K562 (cell line): ENCODE measurements around the gene UBE2J2. TPM values are rescaled to one million over a fixed set of nuclear protein-coding genes. Genes with fewer than 3 reads are reported as not detected.
A peak's percentile ranks its signal among the peaks of the same experiment; 100 is the strongest.

Experiments
- ATAC-seq: fragments of 200-7000 bp; cut with Tn5 transposase; 3 replicates; pipeline ENCODE4 v1.9.1; 2020; ENCODE audit warnings: moderate library complexity
- BruUV-seq: library from RNA; stranded (reverse); fragments of 400-500 nt; replicated peaks from 2 replicates; lab custom pipeline; 2021; lab: Mats Ljungman, UMichigan
- CTCF ChIA-PET: fragments of 300-600 bp; formaldehyde crosslinking; extraction: SDS; loops from one replicate; lab custom pipeline; 2021; ENCODE audit warnings: low intra/inter-chr PET ratio; lab: Yijun Ruan, JAX
- POLR2A ChIA-PET: fragments of 300-600, 350-650 bp; sonication (Branson Sonifier 250); formaldehyde crosslinking; extraction: SDS; loops from one replicate; lab custom pipeline; 2021; ENCODE audit warnings: antibody characterized with exemption, inconsistent platforms; lab: Yijun Ruan, JAX
- DNase-seq, 4 experiments: peaks; one replicate each; pipeline versions ENCODE4 v3.0.0 to v3.0.0-alpha.2; 2011 to 2018; ENCODE audit warnings: low spot score in 3 of 4, mixed read lengths in 3 of 4; ENCODE audit errors: extremely low read depth in 1 of 4
- FAIRE-seq: peaks from 2 replicates; lab custom pipeline; 2011; peaks lifted over from hg19 to GRCh38; lab: Jason Lieb, UNC
- H2AFZ ChIP-seq: 2 replicates; pipeline ENCODE4 v1.6.0; 2011; ENCODE audit warnings: low read depth, low read length, control low read depth, inconsistent platforms
- H3K27ac ChIP-seq: fragments of 200-600 bp; 3 replicates; pipeline ENCODE4 v1.8.0; 2011; ENCODE audit warnings: low read depth, mild to moderate bottlenecking, control low read depth, inconsistent platforms, low read length, moderate library complexity, mixed read lengths; ENCODE audit errors: extremely low read depth
- H3K27me3 ChIP-seq, 2 experiments: fragments of 300-600 bp in 1 of 2; 2 replicates in 1 of 2; 3 replicates in 1 of 2; pipeline versions ENCODE4 v1.6.0 to v1.8.0; 2011; ENCODE audit warnings: inconsistent platforms in 2 of 2, low read length in 2 of 2, mild to moderate bottlenecking in 1 of 2, mixed read lengths in 1 of 2, moderate library complexity in 1 of 2; ENCODE audit not compliant: control insufficient read depth in 2 of 2, insufficient read depth in 2 of 2
- H3K36me3 ChIP-seq: fragments of 300-600 bp; 3 replicates; pipeline ENCODE4 v1.8.0; 2011; ENCODE audit warnings: mild to moderate bottlenecking, low read length, inconsistent platforms; ENCODE audit not compliant: control insufficient read depth, insufficient read depth
- H3K4me1 ChIP-seq, 2 experiments: fragments of 200-600 bp in 1 of 2; replicated peaks in 1 of 2; 2 replicates in 1 of 2; 3 replicates in 1 of 2; pipeline versions ENCODE4 v1.5.1 to v1.8.0; 2011; ENCODE audit warnings: inconsistent platforms in 2 of 2, low read length in 2 of 2, mild to moderate bottlenecking in 1 of 2, mixed read lengths in 1 of 2, moderate library complexity in 1 of 2; ENCODE audit not compliant: control insufficient read depth in 2 of 2, insufficient read depth in 2 of 2
- H3K4me2 ChIP-seq: 2 replicates; pipeline ENCODE4 v1.6.1; 2011; ENCODE audit warnings: low read length, control low read depth, inconsistent platforms, mixed read lengths; ENCODE audit not compliant: insufficient read depth
- H3K4me3 ChIP-seq: fragments of 200-600 bp; sonication (generic), shearing (Covaris generic); 2 replicates; pipeline ENCODE4 v1.5.1; 2016; ENCODE audit warnings: control low read depth, inconsistent platforms
- H3K79me2 ChIP-seq: fragments of 200-600 bp; 3 replicates; pipeline ENCODE4 v1.8.0; 2011; ENCODE audit warnings: low read length, inconsistent platforms; ENCODE audit not compliant: control insufficient read depth, insufficient read depth
- H3K9ac ChIP-seq, 2 experiments: 2 replicates each; pipeline versions ENCODE4 v1.6.0 to v1.6.1; 2011; ENCODE audit warnings: low read depth in 2 of 2, low read length in 2 of 2, control low read depth in 1 of 2, inconsistent platforms in 1 of 2, mild to moderate bottlenecking in 1 of 2, mixed read lengths in 1 of 2; ENCODE audit not compliant: insufficient read depth in 1 of 2
- H3K9me1 ChIP-seq: one replicate; pipeline ENCODE4 v1.6.0; 2011; ENCODE audit warnings: inconsistent platforms, mild to moderate bottlenecking, low read length, moderate library complexity; ENCODE audit not compliant: control insufficient read depth, insufficient read depth
- H3K9me3 ChIP-seq: replicated peaks from 2 replicates; pipeline ENCODE4 v1.5.1; 2011; ENCODE audit warnings: low read depth, low read length, inconsistent platforms; ENCODE audit not compliant: control insufficient read depth, insufficient read depth
- H4K20me1 ChIP-seq: replicated peaks from 2 replicates; pipeline ENCODE4 v1.6.1; 2011; ENCODE audit warnings: low read length, inconsistent platforms, mixed read lengths; ENCODE audit not compliant: control insufficient read depth, insufficient read depth
- NFATC3 ChIP-seq: fragments of 450-650 bp; IDR thresholded peaks from 2 replicates; pipeline ENCODE4 v1.6.1; 2017; ENCODE audit warnings: mild to moderate bottlenecking
- NR2C2 ChIP-seq, 2 experiments: fragments of 200-800 bp in 1 of 2; sonication (Bioruptor generic) in 1 of 2; sonication (generic) in 1 of 2; formaldehyde crosslinking in 1 of 2; IDR thresholded peaks; 2 replicates each; pipeline versions ENCODE4 v1.6.1 to v1.8.0; 2016 to 2022; ENCODE audit warnings: mild to moderate bottlenecking in 1 of 2, missing compliant biosample characterization in 1 of 2, missing genetic modification characterization in 1 of 2, missing genetic modification reagents in 1 of 2
- XRCC4 ChIP-seq: IDR thresholded peaks from one replicate; pipeline ENCODE4 v1.6.1; 2011; ENCODE audit not compliant: insufficient read depth, insufficient read length; ENCODE audit errors: extremely low read depth
- ZNF24 ChIP-seq: fragments of 450-650 bp; IDR thresholded peaks from 2 replicates; pipeline ENCODE4 v1.6.1; 2016
- WGBS: fragments of 100-300 bp; shearing (Covaris generic); methylation state at CpG from one replicate; pipeline ENCODE4 v1.1.6; 2016; ENCODE audit warnings: low coverage, mixed read lengths; ENCODE audit not compliant: insufficient coverage; ENCODE audit errors: missing lambda C conversion rate; 5-methylcytosine and 5-hydroxymethylcytosine counted together
- in situ Hi-C: fragments of 300-500 bp; cut with MboI; formaldehyde crosslinking; loops from 4 replicates; pipeline ENCODE4 v1.15.0; 2018; ENCODE audit warnings: inconsistent platforms, mixed read lengths
- intact Hi-C: fragments of 100-400 bp; cut with micrococcal nuclease; formaldehyde crosslinking; loops from 2 replicates; pipeline ENCODE4 v1.14.2; 2022
- polyA plus RNA-seq, 8 experiments: library from polyadenylated mRNA; depleted of rRNA in 4 of 8; stranded (reverse) in 5 of 8; unstranded in 3 of 8; fragments of >200 nt; fragmentation: Nextera tagmentation in 2 of 8; fragmentation: Illumina TruSeq in 1 of 8; extraction: Ambion mirVana in 2 of 8; extraction: Trizol in 1 of 8; gene quantifications; 2 replicates each; pipeline versions ENCODE4 v1.2.1 to v1.2.3, GENCODE V29; 2011 to 2014; ENCODE audit warnings: inconsistent platforms in 1 of 8, missing spikeins in 1 of 8
- total RNA-seq, 7 experiments: library from RNA; depleted of rRNA in 6 of 7; stranded (reverse); fragments of >200 nt in 6 of 7; fragmentation: Illumina TruSeq in 2 of 7; extraction: Trizol in 2 of 7; gene quantifications; 2 replicates each; pipeline versions ENCODE4 v1.2.1 to v1.2.3, GENCODE V29; 2011 to 2021; ENCODE audit warnings: low replicate concordance in 1 of 7
- TF ChIP-seq, protein P1 (sequence below): IDR thresholded peaks from 2 replicates; pipeline ENCODE4 v1.6.1; 2011; ENCODE audit warnings: borderline replicate concordance, low read depth, mild to moderate bottlenecking, moderate library complexity, low read length; ENCODE audit not compliant: insufficient read depth, poor library complexity, severe bottlenecking
- TF ChIP-seq, protein P2 (sequence below): sonication (generic); formaldehyde crosslinking; IDR thresholded peaks from 2 replicates; pipeline ENCODE4 v1.5.0; 2020; ENCODE audit warnings: missing genetic modification reagents
- TF ChIP-seq, protein P3 (sequence below), 3 experiments: fragments of 200-800 bp in 1 of 3; fragments of 250-450 bp in 1 of 3; fragments of 450-650 bp in 1 of 3; sonication (Bioruptor Pico) in 1 of 3; sonication (Bioruptor generic) in 1 of 3; formaldehyde crosslinking in 1 of 3; IDR thresholded peaks; 2 replicates each; pipeline versions ENCODE4 v1.6.1 to v1.8.0; 2016 to 2022; ENCODE audit warnings: mild to moderate bottlenecking in 2 of 3, missing genetic modification characterization in 2 of 3, missing compliant biosample characterization in 1 of 3, moderate library complexity in 1 of 3
- TF ChIP-seq, protein P4 (sequence below): fragments of 150-350 bp; IDR thresholded peaks from 2 replicates; pipeline ENCODE4 v1.6.1; 2014; ENCODE audit warnings: low read depth, mild to moderate bottlenecking, low read length, borderline replicate concordance

The UBE2J2 gene
- total and polyA plus RNA-seq, 9 of the 15 experiments (the other 6 are each of a cell fraction or from before 2014, with no cell fraction given): 0.93 to 112 (median 75.5) TPM

GRCh38 chr1:1286313-1287261 is 12.9 kb upstream of the UBE2J2 start:
- H3K27me3 ChIP-seq: peaks cover 2 to 33% of the 10 kb centered on the region in 2 experiments; a peak in 3 of 5 replicates
- no peak overlapping the region for H3K4me2 ChIP-seq
- no peaks in the 10 kb centered on the region for H3K9me3 ChIP-seq
- peak; percentile 2; the same call in 1 of the 3 replicates for ATAC-seq
- TF ChIP-seq ZNF24: no peak
- TF ChIP-seq, protein P1, sequence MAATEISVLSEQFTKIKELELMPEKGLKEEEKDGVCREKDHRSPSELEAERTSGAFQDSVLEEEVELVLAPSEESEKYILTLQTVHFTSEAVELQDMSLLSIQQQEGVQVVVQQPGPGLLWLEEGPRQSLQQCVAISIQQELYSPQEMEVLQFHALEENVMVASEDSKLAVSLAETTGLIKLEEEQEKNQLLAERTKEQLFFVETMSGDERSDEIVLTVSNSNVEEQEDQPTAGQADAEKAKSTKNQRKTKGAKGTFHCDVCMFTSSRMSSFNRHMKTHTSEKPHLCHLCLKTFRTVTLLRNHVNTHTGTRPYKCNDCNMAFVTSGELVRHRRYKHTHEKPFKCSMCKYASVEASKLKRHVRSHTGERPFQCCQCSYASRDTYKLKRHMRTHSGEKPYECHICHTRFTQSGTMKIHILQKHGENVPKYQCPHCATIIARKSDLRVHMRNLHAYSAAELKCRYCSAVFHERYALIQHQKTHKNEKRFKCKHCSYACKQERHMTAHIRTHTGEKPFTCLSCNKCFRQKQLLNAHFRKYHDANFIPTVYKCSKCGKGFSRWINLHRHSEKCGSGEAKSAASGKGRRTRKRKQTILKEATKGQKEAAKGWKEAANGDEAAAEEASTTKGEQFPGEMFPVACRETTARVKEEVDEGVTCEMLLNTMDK: peak; percentile 62
- TF ChIP-seq, protein P2, sequence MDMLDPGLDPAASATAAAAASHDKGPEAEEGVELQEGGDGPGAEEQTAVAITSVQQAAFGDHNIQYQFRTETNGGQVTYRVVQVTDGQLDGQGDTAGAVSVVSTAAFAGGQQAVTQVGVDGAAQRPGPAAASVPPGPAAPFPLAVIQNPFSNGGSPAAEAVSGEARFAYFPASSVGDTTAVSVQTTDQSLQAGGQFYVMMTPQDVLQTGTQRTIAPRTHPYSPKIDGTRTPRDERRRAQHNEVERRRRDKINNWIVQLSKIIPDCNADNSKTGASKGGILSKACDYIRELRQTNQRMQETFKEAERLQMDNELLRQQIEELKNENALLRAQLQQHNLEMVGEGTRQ (CRISPR knock-in tag): no peak
- TF ChIP-seq NFATC3: no peak
- TF ChIP-seq, protein P3, sequence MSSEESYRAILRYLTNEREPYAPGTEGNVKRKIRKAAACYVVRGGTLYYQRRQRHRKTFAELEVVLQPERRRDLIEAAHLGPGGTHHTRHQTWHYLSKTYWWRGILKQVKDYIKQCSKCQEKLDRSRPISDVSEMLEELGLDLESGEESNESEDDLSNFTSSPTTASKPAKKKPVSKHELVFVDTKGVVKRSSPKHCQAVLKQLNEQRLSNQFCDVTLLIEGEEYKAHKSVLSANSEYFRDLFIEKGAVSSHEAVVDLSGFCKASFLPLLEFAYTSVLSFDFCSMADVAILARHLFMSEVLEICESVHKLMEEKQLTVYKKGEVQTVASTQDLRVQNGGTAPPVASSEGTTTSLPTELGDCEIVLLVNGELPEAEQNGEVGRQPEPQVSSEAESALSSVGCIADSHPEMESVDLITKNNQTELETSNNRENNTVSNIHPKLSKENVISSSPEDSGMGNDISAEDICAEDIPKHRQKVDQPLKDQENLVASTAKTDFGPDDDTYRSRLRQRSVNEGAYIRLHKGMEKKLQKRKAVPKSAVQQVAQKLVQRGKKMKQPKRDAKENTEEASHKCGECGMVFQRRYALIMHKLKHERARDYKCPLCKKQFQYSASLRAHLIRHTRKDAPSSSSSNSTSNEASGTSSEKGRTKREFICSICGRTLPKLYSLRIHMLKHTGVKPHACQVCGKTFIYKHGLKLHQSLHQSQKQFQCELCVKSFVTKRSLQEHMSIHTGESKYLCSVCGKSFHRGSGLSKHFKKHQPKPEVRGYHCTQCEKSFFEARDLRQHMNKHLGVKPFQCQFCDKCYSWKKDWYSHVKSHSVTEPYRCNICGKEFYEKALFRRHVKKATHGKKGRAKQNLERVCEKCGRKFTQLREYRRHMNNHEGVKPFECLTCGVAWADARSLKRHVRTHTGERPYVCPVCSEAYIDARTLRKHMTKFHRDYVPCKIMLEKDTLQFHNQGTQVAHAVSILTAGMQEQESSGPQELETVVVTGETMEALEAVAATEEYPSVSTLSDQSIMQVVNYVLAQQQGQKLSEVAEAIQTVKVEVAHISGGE (CRISPR knock-in tag; IDR thresholded peaks at IDR 0.05): no peak
- no peak for TF ChIP-seq NR2C2 (CRISPR knock-in tag; IDR thresholded peaks at IDR 0.05)
- TF ChIP-seq NR2C2 (tag; IDR thresholded peaks at IDR 0.05): no peak
- TF ChIP-seq XRCC4: no peak
- TF ChIP-seq, protein P4, sequence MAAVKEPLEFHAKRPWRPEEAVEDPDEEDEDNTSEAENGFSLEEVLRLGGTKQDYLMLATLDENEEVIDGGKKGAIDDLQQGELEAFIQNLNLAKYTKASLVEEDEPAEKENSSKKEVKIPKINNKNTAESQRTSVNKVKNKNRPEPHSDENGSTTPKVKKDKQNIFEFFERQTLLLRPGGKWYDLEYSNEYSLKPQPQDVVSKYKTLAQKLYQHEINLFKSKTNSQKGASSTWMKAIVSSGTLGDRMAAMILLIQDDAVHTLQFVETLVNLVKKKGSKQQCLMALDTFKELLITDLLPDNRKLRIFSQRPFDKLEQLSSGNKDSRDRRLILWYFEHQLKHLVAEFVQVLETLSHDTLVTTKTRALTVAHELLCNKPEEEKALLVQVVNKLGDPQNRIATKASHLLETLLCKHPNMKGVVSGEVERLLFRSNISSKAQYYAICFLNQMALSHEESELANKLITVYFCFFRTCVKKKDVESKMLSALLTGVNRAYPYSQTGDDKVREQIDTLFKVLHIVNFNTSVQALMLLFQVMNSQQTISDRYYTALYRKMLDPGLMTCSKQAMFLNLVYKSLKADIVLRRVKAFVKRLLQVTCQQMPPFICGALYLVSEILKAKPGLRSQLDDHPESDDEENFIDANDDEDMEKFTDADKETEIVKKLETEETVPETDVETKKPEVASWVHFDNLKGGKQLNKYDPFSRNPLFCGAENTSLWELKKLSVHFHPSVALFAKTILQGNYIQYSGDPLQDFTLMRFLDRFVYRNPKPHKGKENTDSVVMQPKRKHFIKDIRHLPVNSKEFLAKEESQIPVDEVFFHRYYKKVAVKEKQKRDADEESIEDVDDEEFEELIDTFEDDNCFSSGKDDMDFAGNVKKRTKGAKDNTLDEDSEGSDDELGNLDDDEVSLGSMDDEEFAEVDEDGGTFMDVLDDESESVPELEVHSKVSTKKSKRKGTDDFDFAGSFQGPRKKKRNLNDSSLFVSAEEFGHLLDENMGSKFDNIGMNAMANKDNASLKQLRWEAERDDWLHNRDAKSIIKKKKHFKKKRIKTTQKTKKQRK: no peak
- peak overlapping the region in 1 of 2 experiments; percentile 68; a peak in 1 of 4 replicates for H3K9ac ChIP-seq
- no peak overlapping the region for H3K27ac ChIP-seq
- 29% methylated on average over 36 of the region's 50 CpGs for WGBS
- POLR2A ChIA-PET: interaction anchor here (0.5 to 2.3 kb wide), 7 partner anchors 10 to 270 kb away, joined by 3 to 6 read pairs (median 4); partner anchors contain the start of gene UBE2J2
- H3K79me2 ChIP-seq: no peaks in the 10 kb centered on the region
- peaks cover 0 to 71% of the 10 kb centered on the region in 2 experiments; a peak in 3 of 5 replicates for H3K4me1 ChIP-seq
- H3K36me3 ChIP-seq: no peaks in the 10 kb centered on the region
- FAIRE-seq: no peak
- in situ Hi-C loops (no loop called here), intact Hi-C loops (no loop called here)
- H3K4me3 ChIP-seq: no peak overlapping the region
- H2AFZ ChIP-seq: no peak overlapping the region
- CTCF ChIA-PET: no interaction called here
- BruUV-seq: no TSS peak
- H4K20me1 ChIP-seq: peaks cover 14% of the 10 kb centered on the region; the same call in 1 of the 2 replicates
- H3K9me1 ChIP-seq: peaks cover 3% of the 10 kb centered on the region
- DNase-seq: peak in 2 of 4 experiments; percentile 57 to 58
